NCI-H187 (cell line): Measurements from ENCODE around the gene MPP1.
"Not testable (repeated sequence)": the region's sequence is repeated elsewhere in the genome, so short reads cannot be mapped to it uniquely, and the experiment has no call there.

Experiments used
- DNase-seq, 2 experiments: peaks; one replicate each; lab custom pipeline; 2025; lab: John Stamatoyannopoulos, UW

MPP1 gene

DNA sequence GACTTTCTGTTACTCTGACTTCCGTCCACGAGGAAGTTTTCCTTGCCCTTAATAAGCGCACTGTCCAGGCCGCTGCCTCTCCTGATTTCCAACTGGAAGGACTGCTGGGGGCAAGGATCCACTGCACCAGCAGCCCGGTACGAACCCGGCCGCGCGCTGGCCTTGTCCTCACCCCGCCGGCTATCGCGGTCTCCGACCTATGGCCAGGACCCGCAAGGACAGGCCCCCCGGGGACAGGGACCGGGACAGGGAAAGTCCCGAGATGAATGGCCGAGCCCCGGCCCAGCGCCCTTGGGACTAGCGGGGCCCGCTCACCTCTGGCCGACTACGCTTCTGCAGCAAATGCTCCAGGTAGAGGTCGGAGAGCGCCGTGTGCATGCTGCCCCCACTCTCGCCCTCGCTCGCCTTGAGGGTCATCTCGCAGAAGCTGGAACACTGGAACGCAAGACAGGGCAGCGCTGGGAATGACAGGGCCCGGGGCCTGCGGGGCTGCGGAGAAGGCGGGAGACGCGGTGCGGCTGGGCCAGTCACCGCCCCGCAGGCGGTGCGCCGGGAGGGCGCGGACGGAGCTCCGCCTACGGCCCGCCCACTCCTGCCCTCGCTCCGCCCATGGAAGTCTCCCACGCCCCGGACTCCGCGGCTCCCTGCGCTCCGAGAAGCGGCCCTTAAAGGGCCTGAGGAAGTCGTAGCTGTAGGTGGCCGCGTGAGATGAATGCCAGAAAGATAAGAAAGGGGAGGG lies at the start of gene MPP1:
Gene MPP1, minus strand, starts transcription at position 529 of the 739 bp plus-strand sequence. Its CDS starts 112 bp downstream, at position 417.
- DNase-seq = peak; percentile 65 to 82

DNA sequence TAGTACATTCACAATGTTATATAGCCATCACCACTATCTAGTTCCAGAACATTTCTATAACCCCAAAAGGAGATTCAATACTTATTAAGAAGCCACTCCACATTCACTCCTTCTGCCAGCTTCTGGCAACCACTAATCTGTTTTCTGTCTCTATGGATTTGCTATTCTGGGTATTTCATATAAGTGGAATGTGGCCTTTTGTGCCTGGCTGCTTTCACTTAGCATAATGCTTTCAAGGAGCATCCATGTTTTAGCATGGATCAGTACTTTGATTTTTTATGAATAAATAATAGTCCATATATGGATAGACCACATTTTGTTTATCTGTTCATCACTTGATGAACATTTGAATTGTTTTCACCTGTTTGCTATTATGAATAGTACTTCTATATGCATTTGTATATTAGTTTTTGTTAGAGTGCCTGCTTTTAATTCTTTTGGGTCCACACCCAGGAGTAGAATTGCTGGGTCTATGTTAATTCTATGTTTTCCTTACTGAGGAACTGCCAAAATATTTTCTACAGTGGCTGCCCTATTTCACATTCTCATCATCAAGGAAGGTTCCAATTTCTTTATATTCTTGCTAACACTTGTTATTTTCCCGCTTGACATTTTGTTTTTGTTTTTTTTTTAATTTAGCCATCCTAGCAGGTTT lies 45.8 kb upstream of the MPP1 start:
- no peak for DNase-seq

DNA sequence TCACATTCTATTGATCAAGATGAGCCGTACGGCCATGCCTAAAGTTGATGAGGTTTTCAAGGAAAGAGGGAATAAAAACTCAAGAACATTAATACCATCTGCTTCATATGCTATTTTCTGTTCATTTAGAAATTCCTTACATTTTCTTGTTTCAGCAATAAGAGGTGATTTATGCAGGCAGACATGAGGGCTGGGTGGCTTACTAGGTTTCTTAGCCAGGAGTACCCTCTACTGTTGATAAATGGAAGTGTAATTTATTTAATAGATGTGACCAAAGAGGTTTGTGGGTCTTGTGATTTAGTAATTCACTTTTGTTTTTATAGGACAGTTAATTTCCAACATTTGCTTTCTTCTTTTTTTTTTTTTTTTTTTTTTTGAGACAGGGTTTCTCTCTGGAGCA lies 35.6 kb upstream of the MPP1 start:
- DNase-seq = peak in 1 of 2 experiments; percentile 34

DNA sequence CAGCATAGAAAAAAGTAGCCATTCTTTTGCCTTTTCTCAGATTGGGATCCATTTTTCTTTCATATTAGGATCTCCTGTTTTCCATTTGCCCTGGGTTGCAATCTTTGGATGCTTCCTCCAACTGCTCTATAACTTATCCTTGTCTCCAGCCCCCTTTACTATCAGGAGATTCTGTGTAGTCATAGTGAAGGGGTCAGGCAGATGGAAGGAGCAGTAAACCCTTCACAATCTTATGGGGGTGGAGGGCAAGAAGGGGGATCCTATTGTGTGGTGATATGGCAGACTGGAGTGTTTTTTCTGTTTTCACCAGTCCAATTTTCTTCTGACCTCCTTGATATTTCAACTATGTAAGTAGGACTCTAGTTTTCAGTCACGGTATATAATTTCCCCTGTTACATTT lies 30.9 kb upstream of the MPP1 start:
- DNase-seq = no peak

DNA sequence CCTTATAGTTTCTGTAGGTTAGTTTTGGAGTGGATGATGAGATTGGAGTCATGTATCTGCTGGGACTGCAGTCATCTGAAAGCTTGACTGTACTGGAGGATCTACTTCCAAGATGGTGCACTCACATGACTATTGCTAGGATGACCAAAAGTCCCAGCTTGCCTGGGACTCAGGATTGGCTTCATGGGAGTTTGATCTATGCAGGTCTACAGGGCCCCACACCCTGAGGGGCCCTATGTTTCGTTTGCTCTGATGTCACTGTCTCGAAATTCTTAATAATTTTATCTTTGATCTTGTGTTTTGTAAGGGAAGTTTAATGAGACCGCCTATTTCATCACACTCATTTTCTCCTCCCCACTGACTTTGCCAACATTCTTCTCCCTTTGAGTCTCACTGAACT lies 29.3 kb upstream of the MPP1 start, which contains the start of gene SMIM9:
Gene SMIM9, minus strand, starts transcription at position 101 of the 400 bp plus-strand sequence. CDS start 3,806 bp downstream, outside the sequence.
- DNase-seq = no peak

DNA sequence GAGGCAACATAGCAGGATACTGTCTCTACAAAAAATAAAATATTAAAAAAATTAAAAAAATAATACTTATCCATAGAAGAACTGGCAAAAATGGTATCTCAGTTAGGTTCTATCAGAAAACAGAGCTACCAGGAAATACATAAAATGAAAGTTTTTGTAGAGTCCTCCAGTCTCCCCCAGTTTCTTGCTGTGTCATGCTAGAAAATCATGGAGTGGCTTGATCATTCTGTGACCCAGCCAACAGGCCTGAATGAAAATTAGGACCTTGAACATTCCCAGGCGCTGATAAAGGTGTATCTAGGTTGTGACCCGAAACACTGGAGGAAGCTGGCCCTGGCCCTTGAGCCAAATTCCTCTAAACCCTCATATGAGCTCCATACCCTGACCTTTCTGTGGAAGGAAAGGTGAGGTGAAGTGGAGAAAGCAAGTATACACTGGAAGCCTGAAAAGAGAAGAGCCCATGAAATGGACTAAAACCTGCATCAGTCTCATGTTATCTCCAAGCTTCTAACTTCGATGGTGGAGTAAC lies 28.5 kb upstream of the MPP1 start:
- no peak for DNase-seq

DNA sequence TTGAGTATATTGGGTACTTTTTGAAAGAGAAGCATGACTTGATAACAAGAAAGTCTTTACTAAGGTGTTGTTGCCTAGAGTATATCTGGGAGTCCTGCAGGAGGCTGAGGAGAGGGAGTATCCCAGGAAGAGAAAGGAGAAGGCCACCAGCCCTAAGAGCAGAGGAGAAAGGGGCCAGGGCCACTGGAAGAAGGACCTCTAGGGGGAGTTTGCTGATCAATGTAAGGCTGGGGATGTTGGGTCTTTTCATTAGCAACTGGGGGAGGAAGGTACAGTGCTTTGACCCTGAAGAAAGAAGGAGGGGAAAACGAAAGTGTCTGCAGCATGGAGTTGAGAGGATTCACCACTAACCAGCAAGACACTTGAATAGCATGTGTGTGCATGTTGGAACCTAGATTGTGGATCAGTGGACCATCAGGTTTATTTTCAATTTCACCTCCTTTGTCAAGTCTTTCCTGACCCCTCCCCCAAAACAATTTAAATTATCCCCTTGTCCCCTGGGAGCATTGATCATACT lies 24.7 kb upstream of the MPP1 start:
- no peak for DNase-seq

DNA sequence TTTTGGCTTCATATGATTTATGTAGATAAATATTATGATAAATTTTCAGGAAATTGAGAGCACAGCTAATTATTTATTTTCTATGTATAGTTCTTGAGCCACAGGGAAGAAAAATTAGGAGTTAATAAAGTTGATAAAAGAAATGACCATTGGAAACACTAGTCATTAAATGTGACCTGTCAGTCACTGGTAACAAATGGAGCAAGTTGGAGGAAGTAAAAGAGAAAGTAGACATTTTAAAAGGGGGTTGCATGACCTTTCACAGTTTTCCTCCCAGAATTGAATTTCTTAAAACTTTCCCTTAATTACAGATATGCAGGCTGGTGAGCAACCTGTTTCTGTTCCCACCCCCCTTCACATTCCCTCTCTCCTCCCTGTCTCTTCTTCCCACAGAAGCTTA lies 23.8 kb upstream of the MPP1 start:
- DNase-seq = no peak

DNA sequence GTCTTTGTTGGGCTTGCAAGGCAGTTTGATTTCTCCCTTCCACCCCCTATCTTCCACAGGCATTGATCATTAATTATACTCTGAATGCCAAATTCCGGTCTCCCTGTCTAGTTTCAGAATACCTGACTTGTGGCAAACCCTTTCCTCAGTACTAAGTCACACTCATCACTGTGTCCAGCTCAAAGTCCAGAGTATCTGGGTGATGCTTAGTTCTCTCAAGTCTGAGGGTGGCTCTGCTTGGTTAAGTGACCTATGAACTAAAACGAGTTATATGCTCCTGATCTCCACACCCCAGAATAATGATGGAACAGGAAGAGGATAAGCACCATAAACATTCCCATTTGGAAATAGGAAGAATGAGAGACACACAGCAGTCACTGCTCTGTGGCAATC lies 22.7 kb upstream of the MPP1 start:
- DNase-seq = no peak

DNA sequence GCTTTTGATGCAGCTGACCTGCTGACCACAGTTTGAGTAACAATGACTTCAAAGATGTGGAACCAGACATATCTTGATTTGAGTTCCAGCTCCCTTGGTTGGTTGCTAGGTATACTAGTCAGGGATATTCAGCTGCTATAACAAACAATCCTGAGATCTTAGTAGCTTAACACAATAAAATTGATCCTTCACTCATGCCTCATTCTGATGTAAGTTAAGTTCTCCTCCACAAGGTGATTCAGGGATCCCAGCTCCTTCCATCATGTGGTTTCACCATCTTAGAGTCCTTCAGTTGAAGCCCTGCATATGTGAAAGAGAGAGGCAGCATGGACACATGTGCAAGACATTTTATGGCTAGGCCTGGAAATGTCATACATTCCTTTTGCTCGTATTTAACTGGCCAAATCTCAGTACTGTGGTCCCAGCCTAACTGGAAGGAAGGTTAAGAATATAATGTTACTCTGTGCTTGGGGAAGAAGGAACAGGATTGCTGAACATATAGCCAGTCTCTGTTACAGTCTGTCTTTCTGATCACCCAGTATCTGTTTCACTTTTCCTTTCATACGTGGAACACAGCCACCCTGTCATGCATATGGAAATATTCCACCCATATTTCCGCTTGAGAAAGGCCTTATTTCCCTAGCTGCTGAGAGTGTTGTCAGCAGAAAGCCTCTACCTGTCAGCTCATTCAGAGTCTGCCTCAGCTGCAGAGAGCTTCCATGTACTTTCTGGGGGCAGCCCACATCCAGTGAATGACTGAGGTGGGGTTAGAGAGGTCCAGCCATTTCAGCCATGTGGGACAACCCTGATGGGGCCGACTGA lies 22.1 kb upstream of the MPP1 start:
- no peak for DNase-seq

DNA sequence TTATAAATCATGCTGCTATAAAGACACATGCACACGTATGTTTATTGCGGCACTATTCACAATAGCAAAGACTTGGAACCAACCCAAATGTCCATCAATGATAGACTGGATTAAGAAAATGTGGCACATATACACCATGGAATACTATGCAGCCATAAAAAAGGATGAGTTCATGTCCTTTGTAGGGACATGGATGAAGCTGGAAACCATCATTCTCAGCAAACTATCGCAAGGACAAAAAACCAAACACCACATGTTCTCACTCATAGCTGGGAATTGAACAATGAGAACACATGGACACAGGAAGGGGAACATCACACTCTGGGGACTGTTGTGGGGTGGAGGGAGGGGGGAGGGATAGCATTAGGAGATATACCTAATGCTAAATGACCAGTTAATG lies 20.3 kb upstream of the MPP1 start:
- DNase-seq = not testable (repeated sequence)

DNA sequence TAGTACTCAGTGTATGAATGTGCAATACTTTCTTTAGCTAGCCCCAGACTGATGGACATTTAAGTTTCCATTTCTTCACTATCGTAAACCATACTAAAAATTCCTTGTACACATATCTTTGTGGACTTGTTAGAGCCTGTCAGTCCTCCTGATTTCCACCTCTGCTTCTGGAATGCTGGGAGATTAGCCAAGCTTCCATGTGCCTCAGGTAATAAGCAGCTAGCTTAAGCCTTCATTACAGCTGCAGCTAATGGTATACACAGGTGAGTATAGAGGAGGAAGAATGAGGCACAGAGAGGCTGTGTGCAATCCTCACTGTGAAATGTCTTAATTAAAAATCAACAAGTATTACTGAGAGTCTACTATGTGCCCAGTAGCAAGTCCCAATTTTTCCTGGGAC lies 19.4 kb upstream of the MPP1 start:
- DNase-seq = no peak

DNA sequence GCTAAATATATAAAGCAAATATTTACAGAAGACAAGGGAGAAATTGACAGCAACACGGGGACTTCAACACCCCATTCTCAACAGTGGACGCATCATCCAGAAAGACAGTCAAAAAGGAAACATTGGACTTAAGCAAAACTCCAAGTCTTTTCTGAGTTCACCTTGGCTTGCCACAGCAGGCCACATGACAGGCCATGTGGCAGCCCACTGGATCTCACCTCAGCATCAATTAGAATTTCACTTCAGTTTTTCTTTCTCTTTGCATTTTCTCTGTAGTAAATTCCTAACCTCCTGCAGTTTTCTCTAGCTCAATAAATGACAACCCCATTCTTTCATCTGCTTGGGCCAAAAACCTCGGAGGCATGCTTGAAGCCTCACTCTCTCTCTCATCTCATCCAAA lies 16.7 kb upstream of the MPP1 start:
- DNase-seq = no peak

DNA sequence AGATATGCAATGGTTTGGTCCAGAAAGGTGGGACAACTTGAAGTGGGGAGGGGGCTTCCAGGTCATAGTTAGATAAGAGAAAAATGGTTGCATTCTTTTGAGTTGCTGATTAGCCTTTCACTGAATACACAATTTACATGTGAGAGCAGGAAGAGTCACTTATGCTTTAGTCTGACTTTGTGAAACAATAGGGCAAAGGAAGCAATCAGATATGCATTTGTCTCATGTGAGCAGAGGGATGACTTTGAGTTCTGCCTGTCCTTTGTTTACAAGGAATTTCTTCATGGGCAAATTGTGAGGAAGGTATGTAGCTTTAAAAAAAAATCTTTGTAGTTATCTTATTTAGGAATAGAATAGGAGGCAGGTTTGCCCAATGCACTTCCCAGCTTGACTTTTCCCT lies 16.2 kb upstream of the MPP1 start:
- no peak for DNase-seq

DNA sequence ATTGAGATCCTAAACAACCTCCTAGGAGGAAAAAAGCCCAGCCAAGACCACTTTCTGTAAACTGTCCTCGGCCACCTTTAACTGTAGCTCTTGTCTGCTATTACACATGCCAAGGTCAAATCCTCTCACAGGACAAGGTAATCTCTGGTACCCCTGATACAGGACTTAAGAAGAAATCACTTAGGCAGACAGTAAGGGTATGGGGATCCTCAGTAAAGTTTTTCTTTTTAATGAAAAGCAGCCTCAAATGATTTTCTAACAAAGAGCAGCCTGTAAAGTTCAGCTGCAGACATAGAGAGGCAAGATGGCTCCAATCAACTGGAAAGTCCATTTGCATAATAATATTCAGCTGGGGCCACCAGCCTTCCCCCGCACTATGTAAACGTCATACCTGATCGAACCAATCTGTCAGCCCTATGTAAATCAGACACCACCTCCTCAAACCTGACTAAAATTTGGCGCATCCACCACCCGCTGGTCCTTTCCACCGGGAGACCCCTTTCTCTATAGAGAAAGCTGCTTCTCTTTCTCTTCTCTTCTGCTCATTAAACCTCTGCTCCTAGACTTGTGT lies 14.6 kb upstream of the MPP1 start:
- DNase-seq = no peak

DNA sequence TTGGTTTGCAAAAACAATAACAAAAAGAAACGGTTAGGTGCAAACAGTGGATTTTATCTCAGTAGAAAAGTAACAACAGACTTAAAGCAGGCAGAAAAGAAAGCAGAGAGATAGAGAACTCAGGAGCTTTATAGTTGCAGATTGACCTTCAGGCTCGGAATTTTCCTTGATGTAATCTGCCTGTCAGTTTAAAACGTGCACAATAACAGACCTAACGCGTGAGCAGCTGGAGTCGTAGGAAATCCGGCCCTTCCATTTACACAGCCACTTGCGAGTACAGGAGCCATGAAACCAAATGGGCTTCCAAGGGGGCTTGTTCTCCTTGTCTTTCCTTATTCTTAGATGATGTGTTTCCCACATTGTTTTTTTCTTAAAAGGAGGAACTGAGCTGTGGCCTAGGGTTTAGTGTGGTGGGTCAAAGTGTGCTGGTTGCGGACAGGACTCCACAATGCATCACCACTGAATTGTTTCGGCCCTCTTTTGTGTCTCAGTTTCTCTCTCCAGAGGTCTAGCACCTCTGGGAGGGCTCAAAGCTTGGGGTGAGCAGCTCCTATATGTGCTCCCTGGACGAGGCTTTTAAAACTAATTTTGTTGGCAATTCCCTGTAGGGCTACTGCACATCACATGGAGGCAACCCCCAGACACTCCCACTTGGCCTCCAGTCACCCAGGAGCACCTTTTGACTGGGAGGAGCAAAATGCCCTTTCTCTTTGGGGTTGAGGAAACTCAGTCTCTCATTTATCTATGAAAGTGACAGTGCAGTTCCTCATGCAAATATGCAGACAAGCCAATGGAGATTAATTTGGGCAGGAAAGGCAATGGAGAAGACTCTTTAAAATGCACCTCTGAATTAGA lies 13.9 kb upstream of the MPP1 start:
- DNase-seq = no peak

DNA sequence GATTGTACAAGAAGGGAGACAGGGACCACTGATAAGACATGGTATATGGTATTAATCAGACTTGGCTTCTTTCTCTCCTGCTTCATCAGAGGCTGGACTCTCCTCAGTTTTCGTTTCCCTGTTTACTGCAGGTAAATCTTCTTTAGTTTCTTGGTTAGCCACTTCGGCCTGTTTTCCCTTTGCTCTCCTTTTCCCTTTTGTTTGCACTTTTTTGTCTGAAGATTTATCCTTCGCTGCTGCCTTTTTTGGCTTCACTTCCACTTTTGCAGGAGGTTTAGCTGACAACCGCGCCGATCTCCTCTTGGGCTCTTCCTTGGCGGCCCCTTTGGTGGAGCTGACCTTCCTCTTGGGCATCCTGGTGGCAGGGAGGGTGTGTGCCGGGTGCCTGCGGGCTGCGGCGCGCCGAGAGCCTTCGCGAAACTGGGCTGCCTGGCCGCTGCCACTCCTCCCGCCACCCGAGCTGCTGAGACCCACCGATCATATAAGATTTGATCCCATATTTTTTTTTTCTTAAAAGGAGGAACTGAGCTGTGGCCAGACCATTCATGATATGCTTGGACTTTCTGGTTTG lies 11.8 kb upstream of the MPP1 start:
- DNase-seq = not testable (repeated sequence)

DNA sequence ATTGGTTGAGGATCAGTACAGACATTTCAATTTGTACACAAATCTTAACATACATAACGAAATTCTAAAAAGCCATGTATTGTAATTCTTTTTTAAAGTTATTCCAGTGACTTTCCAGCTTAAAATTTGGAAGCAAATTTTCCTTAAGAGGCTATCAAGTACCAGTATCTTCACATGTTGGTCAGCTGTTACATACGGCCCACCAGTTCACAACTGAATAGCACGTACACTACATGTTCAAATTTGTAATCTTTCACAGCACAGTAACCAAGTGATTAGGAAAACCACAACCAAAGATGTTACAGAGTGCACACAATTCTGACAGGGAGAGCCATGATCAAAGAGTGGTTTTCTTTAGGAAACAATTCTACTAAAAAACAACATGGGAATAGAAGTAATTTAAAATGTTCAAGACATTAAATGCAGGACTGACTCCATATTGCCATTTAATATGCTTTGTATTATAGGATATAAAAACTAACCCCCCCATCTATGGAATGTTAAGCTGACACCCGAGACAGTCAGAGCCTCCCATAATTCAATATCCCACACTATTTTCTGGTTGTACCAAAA lies 11.1 kb upstream of the MPP1 start:
- DNase-seq = not testable (repeated sequence)

DNA sequence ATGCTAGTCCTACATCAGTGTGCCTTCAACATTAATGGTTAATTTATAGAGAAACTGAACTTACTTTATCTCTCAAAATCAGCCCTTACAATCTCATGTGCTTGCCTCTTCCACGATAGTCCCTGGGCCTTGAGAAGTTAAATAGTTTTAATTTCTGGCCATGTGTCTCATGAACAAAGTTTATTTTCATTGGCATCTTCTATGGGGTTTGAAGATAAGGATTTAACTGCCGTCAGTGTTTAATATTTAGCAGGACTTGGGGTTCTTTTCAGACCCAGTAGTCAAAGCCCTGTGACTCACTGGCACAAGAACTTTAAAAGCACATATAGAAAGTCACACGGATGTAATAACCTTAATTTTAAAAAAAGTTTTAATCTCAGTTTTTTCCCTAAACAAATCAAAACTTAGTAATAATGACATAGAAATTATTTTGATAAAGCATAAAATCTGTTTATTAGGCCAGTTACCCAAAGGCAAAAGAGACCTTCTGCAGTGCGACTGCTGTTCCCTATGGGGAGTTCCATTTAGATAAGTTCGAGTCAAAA lies 10.1 kb upstream of the MPP1 start:
- DNase-seq = no peak

DNA sequence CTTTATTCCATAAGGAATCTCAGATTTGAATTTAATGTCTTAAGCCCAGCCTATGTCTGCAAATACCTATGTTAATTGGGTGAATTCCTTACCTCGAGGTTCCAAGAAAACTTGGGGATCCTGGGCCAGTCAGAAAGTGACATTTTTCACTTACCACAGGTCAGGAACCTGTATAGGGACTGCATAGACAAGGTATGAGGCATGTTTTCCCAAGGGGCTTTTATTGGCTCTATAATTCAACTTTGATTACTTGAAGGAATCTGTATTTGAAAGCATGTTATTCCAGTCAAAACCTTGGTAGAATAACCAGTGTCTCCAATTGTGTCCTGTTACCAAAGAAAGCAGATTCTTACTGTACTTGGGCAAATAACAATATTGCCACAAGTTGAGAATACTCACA lies 8.5 kb upstream of the MPP1 start:
- no peak for DNase-seq
